Hepatocyte (in vitro differentiated cells): ENCODE results near the gene DAB2IP. TPM values are rescaled to one million over a fixed set of nuclear protein-coding genes. Genes with fewer than 3 reads are reported as not detected.
A peak's percentile ranks its signal among the peaks of the same experiment; 100 is the strongest.

ENCODE experiments used
- DNase-seq: peaks from one replicate; pipeline ENCODE4 v3.0.0-alpha.2; 2016; ENCODE audit warnings: low spot score
- H2AFZ ChIP-seq: fragments of 200-600 bp; sonication (generic); 2 replicates; pipeline ENCODE4 v1.6.0; 2016; ENCODE audit warnings: antibody characterized with exemption, mild to moderate bottlenecking
- H3K27ac ChIP-seq: fragments of 200-600 bp; sonication (generic); 2 replicates; pipeline ENCODE4 v1.5.1; 2016; ENCODE audit warnings: mild to moderate bottlenecking
- H3K27me3 ChIP-seq: fragments of 200-600 bp; sonication (generic); 2 replicates; pipeline ENCODE4 v1.6.1; 2016
- H3K36me3 ChIP-seq: fragments of 200-600 bp; sonication (generic); replicated peaks from 2 replicates; pipeline ENCODE4 v1.5.1; 2016; ENCODE audit warnings: low read depth; ENCODE audit not compliant: insufficient read depth
- H3K4me1 ChIP-seq: fragments of 200-600 bp; sonication (generic); 2 replicates; pipeline ENCODE4 v1.5.1; 2016; ENCODE audit warnings: mild to moderate bottlenecking, moderate library complexity; ENCODE audit not compliant: insufficient read depth
- H3K4me2 ChIP-seq: fragments of 200-600 bp; sonication (generic); 2 replicates; pipeline ENCODE4 v1.6.0; 2016
- H3K4me3 ChIP-seq: fragments of 200-600 bp; sonication (generic); 2 replicates; pipeline ENCODE4 v1.5.1; 2016; ENCODE audit warnings: mild to moderate bottlenecking
- H3K79me2 ChIP-seq: fragments of 200-600 bp; sonication (generic); 2 replicates; pipeline ENCODE4 v1.6.0; 2017; ENCODE audit warnings: mild to moderate bottlenecking
- H3K9me2 ChIP-seq: fragments of 200-600 bp; sonication (generic); replicated peaks from 2 replicates; pipeline ENCODE4 v1.6.0; 2017; ENCODE audit warnings: mild to moderate bottlenecking; ENCODE audit not compliant: insufficient read depth
- H3K9me3 ChIP-seq: fragments of 200-600 bp; sonication (generic); 2 replicates; pipeline ENCODE4 v1.5.1; 2016; ENCODE audit warnings: low read depth, mild to moderate bottlenecking
- H4K20me1 ChIP-seq: fragments of 200-600 bp; sonication (generic); 2 replicates; pipeline ENCODE4 v1.6.0; 2016; ENCODE audit warnings: mild to moderate bottlenecking; ENCODE audit not compliant: insufficient read depth, poor library complexity, severe bottlenecking
- CTCF ChIP-seq: fragments of 200-600 bp; sonication (generic); IDR thresholded peaks from 2 replicates; pipeline ENCODE4 v1.5.1; 2016; ENCODE audit warnings: antibody characterized with exemption, mild to moderate bottlenecking; ENCODE audit not compliant: poor library complexity
- EZH2 ChIP-seq: fragments of 200-600 bp; sonication (generic); IDR thresholded peaks from 2 replicates; pipeline ENCODE4 v1.6.1; 2016; ENCODE audit warnings: antibody characterized with exemption, mild to moderate bottlenecking, borderline replicate concordance
- EZH2phosphoT487 ChIP-seq: fragments of 200-600 bp; sonication (generic); IDR thresholded peaks from one replicate; pipeline ENCODE4 v1.6.1; 2018; ENCODE audit warnings: antibody characterized with exemption, mild to moderate bottlenecking, low read depth, moderate library complexity; ENCODE audit not compliant: unreplicated experiment, severe bottlenecking
- WGBS: methylation state at CpG from one replicate; pipeline ENCODE4 v1.1.6; 2016; ENCODE audit warnings: low lambda C conversion rate; ENCODE audit errors: missing lambda C conversion rate; 5-methylcytosine and 5-hydroxymethylcytosine counted together
- polyA plus RNA-seq: library from polyadenylated mRNA; unstranded; fragments of >200 nt; fragmentation: Nextera tagmentation; extraction: Ambion mirVana; gene quantifications from 2 replicates; pipeline ENCODE4 v1.2.1, GENCODE V29; 2016
- total RNA-seq: library from RNA; depleted of rRNA; stranded (reverse); fragments of >200 nt; gene quantifications from 2 replicates; pipeline ENCODE4 v1.2.3, GENCODE V29; 2014

Gene DAB2IP
- total and polyA plus RNA-seq, 2 experiments from 2014 or later: 11.6 to 31.0 TPM

- 86% methylated on average over 7 of the region's 7 CpGs for WGBS
These were observed 16.0 kb upstream of the DAB2IP start for GRCh38 chr9:121635300-121635876.

GRCh38 chr9:121636341-121636865 lies 15.0 kb upstream of the DAB2IP start:
- WGBS: 60% methylated on average over 12 of the region's 12 CpGs
- H2AFZ ChIP-seq: no peak overlapping the region
- TF ChIP-seq EZH2 (no peak), CTCF (no peak), EZH2phosphoT487 (no peak)

More at GRCh38 chr9:121635300-121635876, 16.0 kb upstream of the DAB2IP start:
- no peaks in the 10 kb centered on the region for H3K36me3 ChIP-seq
- TF ChIP-seq CTCF: no peak
- TF ChIP-seq EZH2: no peak
- no peak for TF ChIP-seq EZH2phosphoT487
- no peak overlapping the region for H3K27ac ChIP-seq
- no peaks in the 10 kb centered on the region for H3K27me3 ChIP-seq
- no peaks in the 10 kb centered on the region for H3K9me3 ChIP-seq
- H2AFZ ChIP-seq: no peak overlapping the region
- no peak overlapping the region for H3K4me3 ChIP-seq
- no peaks in the 10 kb centered on the region for H3K79me2 ChIP-seq
- DNase-seq: no peak
- H3K4me1 ChIP-seq: peaks cover 30% of the 10 kb centered on the region
- H4K20me1 ChIP-seq: no peaks in the 10 kb centered on the region
- no peaks in the 10 kb centered on the region for H3K9me2 ChIP-seq
- no peak overlapping the region for H3K4me2 ChIP-seq

GRCh38 chr9:121636978-121637712 lies 14.3 kb upstream of the DAB2IP start:
- 86% methylated on average over 10 of the region's 10 CpGs for WGBS
- Histone ChIP-seq H3K9me3 (no peaks in the 10 kb centered on the region), H2AFZ (no peak overlapping the region), H3K9me2 (no peaks in the 10 kb centered on the region), H3K79me2 (no peaks in the 10 kb centered on the region), H3K27me3 (no peaks in the 10 kb centered on the region), H3K4me1 (peaks cover 30% of the 10 kb centered on the region), H4K20me1 (no peaks in the 10 kb centered on the region), H3K36me3 (no peaks in the 10 kb centered on the region), H3K4me3 (no peak overlapping the region), H3K4me2 (no peak overlapping the region), H3K27ac (peak overlapping the region; percentile 4)
- TF ChIP-seq EZH2 (no peak), EZH2phosphoT487 (no peak), CTCF (no peak)
- no peak for DNase-seq

More at GRCh38 chr9:121636341-121636865, 15.0 kb upstream of the DAB2IP start:
- H3K9me3 ChIP-seq: no peaks in the 10 kb centered on the region
- no peaks in the 10 kb centered on the region for H3K36me3 ChIP-seq
- peak overlapping the region; percentile 31 for H3K27ac ChIP-seq
- H3K9me2 ChIP-seq: no peaks in the 10 kb centered on the region
- peak; percentile 62 for DNase-seq
- H3K27me3 ChIP-seq: no peaks in the 10 kb centered on the region
- no peak overlapping the region for H3K4me2 ChIP-seq
- peaks cover 30% of the 10 kb centered on the region for H3K4me1 ChIP-seq
- H4K20me1 ChIP-seq: no peaks in the 10 kb centered on the region
- H3K4me3 ChIP-seq: no peak overlapping the region
- H3K79me2 ChIP-seq: no peaks in the 10 kb centered on the region
